Heart left ventricle (tissue), 13 donors: ENCODE results near the gene KCNK17.

ENCODE experiments used
- POLR2A ChIP-seq, 2 donors: fragments of 450-650 bp; IDR thresholded peaks; one replicate each; pipeline ENCODE4 v1.6.1; 2017; ENCODE audit warnings: antibody characterized with exemption in 2 of 2, mild to moderate bottlenecking in 2 of 2, moderate library complexity in 2 of 2
- TF ChIP-seq, protein P1 (sequence below), 12 donors: fragments of 200-600 bp; sonication (generic) in 4 of 12; IDR thresholded peaks; one replicate each; pipeline versions ENCODE4 v1.5.0 to v1.8.0; 2018 to 2022; ENCODE audit warnings: antibody characterized with exemption in 12 of 12, mild to moderate bottlenecking in 5 of 12
- donor health status: ischemic (EF 13 %, LVEDD 7.1; RV severe dilation, severe dysfunction).
- donor health status: DM: no; HTN: yes; CAD: no.
- donor health status: DM: no; HTN: no; CAD: no.
- donor health status: ischemic (EF 25% LVEDD 6.9; RV normal size, moderate dysfunction).
- donor health status: ischemic (EF 25% LVEDD 5.7; RV mildly dilated, moderate dysfunction).
- donor health status: ischemic (EF 35%, LVEDD 5.7; RV mildly dilated, moderate dysfunction).
- donor health status: nonischemic (EF 11% LVEDD 7.7; RV severe dilation, severe dysfunction).
- donor health status: DM: yes; HTN: yes; CAD: no.
- donor health status: PGD.
- donor health status: ischemic (EF 29% LVEDD 5.4; RV normal size, mild dysfunction).
- donor health status: nonischemic (EF 23%, LVEDD 6.1; RV moderate dilation, normal function).

DNA sequence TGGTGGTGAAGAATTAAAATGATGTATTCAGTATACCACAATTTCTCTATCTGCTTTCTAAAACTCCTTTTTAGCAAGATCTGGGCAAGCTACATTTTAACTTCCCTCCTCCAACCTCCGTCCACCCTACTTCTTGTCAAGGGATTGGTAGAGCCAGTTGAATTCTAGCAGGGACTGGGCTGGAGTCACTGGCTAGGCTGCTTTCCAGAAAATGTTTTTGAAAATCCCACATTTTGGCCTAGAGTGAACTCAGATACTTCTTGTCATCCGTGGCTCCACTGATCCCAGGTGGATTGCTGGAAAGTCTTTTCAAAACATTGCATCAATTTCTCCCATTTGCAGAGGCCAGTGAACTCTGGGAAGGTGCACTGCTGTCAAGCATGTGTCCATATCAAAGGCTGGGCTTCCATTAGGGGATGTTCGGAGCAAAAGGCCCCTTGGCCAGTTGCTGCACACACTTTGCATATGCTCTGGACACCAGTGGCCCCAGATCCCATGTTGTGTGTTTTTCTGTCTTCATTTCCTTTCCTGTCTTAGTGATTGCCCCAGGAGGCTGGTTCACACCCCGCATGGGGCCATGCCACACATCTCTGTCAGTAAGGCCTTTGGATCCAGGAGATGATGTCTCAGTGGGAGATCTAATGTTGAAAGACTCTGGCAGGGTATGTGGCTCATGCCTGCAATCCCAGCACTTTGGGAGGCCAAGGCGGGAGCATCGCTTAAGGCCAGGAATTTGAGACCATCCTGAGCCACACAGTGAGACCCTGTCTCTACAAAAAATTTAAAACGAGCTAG lies 19.6 kb upstream of the KCNK17 start:
- TF ChIP-seq, protein P1, sequence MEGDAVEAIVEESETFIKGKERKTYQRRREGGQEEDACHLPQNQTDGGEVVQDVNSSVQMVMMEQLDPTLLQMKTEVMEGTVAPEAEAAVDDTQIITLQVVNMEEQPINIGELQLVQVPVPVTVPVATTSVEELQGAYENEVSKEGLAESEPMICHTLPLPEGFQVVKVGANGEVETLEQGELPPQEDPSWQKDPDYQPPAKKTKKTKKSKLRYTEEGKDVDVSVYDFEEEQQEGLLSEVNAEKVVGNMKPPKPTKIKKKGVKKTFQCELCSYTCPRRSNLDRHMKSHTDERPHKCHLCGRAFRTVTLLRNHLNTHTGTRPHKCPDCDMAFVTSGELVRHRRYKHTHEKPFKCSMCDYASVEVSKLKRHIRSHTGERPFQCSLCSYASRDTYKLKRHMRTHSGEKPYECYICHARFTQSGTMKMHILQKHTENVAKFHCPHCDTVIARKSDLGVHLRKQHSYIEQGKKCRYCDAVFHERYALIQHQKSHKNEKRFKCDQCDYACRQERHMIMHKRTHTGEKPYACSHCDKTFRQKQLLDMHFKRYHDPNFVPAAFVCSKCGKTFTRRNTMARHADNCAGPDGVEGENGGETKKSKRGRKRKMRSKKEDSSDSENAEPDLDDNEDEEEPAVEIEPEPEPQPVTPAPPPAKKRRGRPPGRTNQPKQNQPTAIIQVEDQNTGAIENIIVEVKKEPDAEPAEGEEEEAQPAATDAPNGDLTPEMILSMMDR (IDR thresholded peaks at IDR 0.05) = no peak
- TF ChIP-seq POLR2A (IDR thresholded peaks at IDR 0.05) = no peak
